Measurements from ENCODE around the gene PUDP. TPM values are rescaled to one million over a fixed set of nuclear protein-coding genes. Genes with fewer than 3 reads are reported as not detected.
"Not testable (repeated sequence)": the region's sequence is repeated elsewhere in the genome, so short reads cannot be mapped to it uniquely, and the experiment has no call there.

PUDP gene
- polyA plus RNA-seq, 10 donors: 29.1 to 41.2 (median 32.1) TPM

DNA sequence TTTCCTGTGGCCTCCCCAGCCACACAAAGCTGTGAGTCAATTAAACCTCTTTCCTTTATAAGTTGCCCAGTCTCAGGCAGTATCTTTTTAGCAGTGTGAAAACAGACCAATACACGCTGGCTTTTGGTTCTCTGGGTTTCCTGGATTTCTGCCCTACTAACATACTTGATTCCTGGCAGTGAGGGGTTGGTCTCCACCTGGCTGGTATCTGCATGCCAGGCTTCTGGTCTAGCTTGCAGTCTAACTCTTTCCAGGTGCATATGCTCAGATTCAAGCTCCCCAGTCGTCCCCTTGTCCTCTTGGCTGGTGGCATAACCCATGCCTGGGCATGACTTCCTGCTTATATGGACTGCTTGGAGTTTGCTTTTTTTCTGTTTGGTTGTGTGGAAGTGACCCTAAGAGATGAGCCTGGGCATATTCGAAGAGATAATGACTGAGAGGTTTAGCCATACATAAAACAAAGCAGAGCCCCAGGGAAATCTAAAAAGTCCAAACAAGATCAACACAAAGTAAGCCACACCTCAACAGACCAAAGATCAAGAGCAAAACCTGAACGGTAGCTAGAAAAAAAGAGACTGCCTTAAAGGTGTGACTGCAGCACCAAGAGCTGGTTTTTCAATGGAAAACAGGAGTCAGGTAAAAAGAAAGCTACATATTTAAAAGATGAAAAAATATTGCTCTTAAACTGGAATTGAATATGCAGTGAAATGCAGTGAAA is 102.6 kb downstream of the PUDP start:
- no peak for DNase-seq

DNA sequence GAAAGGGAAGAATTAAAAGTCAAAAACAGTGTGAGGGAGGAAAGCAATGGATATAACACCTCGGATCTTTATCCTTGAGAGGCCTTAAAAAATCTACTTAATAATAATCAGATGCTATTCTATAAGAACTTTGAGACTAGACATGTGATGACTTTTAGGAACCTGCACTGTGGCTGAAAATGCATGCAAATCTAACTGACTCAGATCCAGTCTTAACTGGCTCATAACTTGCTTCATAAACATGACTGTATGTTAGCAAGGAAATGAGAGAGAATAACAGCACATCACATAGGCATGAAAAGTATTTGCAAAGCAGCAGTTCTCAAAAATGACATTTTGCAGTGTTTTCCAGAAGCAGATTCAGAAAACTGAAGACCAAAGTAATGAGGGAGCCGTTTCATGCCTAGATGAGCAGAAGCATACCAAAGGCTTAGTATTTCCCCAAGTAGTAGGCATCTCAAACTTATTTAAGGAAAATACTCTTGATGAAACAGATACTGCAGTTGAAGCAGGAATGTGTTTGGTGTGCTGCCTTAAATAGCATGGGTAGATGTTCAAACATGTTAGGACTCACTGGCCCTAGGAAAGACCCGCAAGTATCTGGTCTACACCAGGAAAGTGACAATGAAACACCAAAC is 104.0 kb downstream of the PUDP start:
- DNase-seq: peak in 1 of 3 donors; percentile 33

DNA sequence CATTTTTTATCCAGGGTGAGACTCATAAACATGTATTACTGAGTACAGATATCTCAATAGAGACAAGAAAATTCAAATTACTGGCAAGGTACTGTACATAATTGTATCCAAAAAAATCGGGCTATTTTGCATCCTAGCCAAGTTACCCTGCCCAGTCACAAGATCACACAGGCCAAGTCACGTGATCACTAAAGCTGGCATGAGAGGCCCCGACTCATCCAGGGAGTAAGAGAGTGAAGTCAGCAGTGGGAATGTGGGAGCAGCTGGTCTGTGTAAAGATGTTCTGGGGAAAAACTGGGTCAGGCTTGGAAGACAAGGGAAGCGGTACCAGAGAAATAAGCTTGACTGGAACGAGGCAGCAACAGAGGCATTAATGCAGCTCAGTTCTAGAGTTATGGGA is 119.7 kb downstream of the PUDP start:
- DNase-seq: no peak

DNA sequence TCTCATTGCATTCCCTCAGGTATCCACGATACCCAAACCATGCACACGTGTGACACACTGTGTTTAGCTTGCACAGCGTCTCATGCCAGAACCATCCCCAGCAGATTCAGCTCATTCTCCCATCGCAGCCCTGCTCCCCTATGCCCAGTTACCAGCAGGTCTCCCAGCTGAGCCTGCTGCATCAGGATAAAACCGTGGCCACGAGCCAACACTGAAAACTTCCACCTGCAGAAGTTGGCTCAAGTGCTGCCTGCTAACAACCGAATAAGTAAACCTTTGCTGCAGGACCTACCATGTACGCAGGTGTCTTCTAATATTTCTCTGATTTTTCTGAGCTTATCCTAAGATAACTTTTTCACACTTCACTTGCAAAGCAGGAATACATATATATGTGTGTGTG is 120.9 kb downstream of the PUDP start:
- DNase-seq: no peak

DNA sequence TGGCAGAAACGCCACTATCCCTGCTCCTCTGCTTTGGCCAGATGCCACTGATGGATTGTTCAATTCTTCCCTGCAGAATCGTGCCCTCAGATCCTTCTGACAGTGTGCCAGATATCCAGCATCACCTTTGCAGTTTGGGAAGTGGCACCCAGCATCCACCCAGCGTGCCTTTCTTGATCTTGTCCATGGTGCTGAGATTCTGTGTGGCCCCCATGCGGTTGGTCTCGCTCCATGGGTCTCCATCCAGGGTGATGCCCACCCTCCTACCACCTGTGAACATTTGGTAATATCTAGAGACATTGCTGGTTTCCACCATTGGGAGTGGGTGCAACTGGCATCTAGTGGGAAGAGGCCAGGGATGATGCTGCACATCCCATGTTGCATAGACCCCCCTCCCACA is 121.6 kb downstream of the PUDP start:
- DNase-seq: not testable (repeated sequence)

DNA sequence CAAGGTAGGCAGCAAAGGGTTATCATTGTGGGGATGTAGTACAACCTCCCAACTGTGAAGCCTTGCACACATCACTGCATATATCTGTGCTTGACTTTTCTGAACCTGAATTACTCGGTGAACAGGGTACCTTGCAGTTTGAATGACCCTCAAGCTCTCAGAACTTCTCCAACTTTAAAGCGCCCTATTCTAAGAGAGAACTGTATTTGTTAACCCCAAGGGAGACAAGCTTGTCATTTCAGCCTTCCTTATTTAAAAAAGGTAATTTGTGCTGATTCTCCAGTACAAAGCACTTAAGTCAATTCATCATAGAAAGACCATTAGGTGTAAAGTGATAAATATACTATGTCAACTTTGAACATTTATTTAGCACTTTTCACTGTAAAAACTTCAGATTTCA is 122.5 kb downstream of the PUDP start:
- no peak for DNase-seq

DNA sequence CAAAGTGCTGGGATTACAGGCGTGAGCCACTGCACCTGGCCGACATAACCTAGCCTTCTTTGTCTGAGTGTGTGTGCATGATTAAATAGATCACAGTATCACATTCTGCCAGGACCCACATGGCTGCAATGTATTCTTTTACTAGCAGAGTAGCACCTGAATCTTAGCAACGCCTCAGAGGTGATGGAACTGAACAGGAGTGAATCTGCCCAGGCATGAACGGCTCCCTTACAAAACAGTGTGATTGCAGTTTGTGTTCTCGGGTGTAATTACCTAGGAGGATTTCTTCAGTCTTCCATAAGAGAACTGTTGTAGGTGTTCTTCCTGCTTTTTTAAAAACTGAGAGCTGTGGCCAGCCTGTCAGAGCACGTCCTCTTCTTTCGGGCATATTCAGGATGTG is 123.1 kb downstream of the PUDP start:
- no peak for DNase-seq

DNA sequence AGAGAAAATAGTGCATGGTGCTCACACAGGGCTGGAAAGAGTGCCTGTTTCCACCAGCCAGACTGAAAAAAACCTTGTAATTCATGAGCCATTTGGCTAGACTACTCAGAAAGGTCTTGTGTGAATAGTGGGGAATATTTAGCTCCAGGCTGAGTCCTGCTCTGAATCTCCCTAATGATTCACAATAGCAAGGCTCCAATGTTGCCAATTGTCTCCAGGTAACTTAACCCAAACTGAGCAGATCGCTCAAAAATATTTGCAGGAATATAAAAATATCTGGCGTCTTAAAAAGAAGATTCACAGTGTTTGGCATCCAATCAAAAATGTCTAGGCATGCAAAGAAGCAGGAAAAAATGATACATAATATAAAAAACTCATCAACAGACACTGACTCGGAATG is 125.0 kb downstream of the PUDP start:
- DNase-seq: peak; percentile 5 to 26 (median 20)

DNA sequence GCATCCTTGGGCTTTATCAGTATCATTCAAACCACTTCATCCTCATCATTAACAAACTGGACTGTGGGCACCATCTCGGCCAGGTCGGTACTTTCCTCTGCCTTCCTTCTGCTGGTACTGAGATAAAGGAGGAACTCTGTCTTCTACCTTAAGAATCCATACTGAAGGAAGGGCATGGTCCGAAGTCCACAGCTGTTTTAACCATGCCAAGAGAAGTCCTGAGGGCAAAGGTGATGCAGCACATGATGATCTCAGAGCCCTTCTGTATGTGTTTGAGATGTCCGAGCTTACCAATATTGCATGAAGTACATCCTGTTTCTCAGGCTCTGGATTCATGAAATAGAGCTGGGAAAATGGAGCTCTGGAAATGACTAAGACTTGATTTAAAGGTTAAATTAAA is 126.0 kb downstream of the PUDP start:
- DNase-seq: no peak

DNA sequence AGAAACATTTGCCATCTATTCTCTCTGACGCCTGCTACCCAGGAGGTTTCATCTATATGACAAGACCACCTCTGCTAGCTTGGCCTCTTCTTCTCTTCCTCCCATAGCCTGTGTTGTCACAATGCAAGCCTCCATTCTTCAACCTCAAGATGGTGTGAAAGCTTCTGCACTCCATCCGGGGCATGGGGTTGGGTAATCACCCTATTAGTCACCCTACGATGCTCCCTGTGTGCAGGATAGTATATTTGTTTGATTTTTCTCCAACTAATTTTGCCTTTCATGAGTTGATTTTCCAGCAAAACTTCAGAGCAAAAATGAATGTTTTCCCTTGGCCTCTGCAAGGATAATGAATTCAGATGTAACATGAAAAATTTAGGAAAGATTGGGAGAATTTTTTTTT is 128.4 kb downstream of the PUDP start:
- DNase-seq: no peak

DNA sequence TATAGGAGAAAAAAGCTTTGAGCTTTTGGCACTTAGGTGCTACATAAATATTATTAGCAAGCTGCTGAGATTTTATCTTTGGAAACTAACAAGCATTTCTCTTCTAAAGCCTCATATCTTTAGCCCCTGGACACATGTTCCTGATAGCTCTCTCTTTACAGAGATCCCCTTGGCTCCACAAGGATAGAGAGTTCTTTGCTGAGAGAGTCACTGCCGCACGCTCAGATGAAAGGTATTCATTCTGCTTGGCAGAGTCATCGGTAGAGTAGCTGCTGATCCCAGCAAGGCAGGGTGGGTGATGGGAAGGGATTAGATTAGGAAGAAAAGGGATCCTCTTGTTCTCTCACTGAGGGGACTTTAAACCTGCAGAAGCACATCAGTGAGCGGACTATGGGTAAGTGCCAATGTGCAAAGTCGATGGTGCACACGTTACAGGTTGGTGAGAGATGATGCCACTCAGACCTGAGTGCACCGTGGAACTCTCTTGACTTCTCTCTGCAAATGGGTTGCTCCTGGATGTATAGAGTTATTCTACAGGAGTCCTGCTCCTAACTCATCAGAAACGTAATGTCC is 135.6 kb downstream of the PUDP start:
- DNase-seq: peak in 1 of 3 donors; percentile 13

DNA sequence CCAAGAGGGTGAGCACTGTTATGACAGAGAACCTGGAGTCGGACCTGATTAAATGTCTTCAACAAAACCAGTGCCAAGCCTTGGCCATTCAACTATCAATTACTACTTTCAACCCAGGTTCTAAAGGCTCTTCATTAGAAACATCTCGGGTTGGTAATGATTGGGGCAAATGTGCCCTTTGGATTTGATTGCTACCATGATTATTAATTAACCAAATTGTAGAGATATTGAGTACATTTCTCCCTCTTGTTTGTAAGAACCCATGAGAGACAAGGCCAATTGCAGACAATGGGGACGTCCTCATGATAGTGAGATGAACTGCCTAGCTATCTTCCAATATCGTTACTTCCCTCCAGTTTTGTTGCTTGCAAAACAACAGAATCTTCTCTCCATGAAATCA is 137.1 kb downstream of the PUDP start:
- DNase-seq: not testable (repeated sequence)

DNA sequence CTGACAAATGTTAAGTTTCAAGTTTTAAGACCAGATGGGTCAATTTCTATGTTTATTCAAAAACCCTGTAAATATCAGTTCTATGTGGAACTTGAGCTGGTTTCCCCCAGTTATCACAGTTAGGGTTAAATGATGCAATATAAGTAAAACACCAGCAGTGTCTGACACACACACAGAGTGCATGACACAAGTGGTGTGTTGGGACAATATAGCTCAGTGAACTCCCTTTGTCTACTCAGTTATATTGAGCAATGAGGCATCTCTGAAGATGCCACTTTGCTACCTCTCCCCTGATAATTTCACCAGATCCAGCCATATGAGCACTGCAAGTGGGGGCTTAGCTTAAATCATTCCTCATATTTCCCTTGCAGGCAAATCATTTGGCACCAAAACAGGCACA is 140.6 kb downstream of the PUDP start:
- DNase-seq: not testable (repeated sequence)

Other genes starting within 250 kb of the PUDP start
- 10 to 100 TPM; 10.7 to 18.8 (median 12.4) TPM for gene STS, start 441 bp downstream of the PUDP start, polyA plus RNA-seq (ENCODE audit: insufficient read length in 10 of 10)